ENCODE measurements around the gene FGD3.
"Not testable (repeated sequence)": the region's sequence is repeated elsewhere in the genome, so short reads cannot be mapped to it uniquely, and the experiment has no call there.

Gene FGD3, protein sequence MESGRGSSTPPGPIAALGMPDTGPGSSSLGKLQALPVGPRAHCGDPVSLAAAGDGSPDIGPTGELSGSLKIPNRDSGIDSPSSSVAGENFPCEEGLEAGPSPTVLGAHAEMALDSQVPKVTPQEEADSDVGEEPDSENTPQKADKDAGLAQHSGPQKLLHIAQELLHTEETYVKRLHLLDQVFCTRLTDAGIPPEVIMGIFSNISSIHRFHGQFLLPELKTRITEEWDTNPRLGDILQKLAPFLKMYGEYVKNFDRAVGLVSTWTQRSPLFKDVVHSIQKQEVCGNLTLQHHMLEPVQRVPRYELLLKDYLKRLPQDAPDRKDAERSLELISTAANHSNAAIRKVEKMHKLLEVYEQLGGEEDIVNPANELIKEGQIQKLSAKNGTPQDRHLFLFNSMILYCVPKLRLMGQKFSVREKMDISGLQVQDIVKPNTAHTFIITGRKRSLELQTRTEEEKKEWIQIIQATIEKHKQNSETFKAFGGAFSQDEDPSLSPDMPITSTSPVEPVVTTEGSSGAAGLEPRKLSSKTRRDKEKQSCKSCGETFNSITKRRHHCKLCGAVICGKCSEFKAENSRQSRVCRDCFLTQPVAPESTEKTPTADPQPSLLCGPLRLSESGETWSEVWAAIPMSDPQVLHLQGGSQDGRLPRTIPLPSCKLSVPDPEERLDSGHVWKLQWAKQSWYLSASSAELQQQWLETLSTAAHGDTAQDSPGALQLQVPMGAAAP

DNA sequence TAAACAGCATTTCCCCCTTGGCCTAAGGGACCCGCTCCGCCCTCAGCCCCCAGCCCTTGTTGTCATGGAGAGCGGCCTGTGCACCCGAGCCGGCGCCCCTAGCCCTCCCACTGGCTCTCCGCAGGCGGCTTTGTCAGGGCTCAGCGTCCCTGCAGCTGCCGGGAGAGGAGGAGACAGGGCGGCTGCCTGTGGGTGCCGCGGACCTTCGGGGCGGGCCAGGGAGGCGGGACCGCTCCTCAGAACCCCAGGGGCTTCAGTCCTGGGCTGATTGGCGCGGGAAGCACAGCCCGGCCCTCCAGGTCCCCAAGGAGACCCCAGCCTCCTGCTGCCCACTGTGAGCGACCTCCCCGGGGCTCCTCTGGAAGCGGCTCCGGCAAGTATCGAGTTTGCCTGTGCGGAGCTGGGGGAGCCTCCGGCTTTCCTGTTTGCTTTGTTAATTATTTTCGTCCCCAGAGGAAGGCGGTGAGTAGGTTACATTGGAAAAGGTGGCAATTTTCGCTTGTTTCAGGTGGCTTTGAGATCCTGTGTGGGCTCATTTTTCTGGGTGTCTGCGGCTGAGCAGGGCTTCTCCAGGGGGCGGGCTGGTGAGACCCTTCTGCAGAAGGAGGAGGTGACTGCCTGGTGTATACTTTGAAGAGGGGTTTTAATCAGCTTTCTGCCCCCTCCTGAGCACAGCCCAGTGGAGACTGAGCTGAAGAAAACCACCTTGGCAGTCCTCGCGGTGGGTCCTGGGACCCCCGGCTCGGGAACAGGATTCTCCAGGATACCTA lies at the start of gene FGD3:
Gene FGD3, plus strand, starts transcription at position 256 of the 770 bp plus-strand sequence. CDS start 28,734 bp downstream, outside the sequence.
- DNase-seq = peak; percentile 58

DNA sequence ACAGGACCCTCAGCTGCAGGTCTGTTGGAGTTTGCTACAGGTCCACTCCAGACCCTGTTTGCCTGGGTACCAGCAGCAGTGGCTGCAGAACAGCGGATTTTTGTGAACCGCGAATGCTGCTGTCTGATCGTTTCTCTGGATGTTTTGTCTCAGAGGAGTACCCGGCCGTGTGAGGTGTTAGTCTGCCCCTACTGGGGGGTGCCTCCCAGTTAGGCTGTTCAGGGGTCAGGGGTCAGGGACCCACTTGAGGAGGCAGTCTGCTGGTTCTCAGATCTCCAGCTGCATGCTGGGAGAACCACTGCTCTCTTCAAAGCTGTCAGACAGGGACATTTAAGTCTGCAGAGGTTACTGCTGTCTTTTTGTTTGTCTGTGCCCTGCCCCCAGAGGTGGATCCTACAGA lies 42.2 kb upstream of the FGD3 start:
- DNase-seq = not testable (repeated sequence)

DNA sequence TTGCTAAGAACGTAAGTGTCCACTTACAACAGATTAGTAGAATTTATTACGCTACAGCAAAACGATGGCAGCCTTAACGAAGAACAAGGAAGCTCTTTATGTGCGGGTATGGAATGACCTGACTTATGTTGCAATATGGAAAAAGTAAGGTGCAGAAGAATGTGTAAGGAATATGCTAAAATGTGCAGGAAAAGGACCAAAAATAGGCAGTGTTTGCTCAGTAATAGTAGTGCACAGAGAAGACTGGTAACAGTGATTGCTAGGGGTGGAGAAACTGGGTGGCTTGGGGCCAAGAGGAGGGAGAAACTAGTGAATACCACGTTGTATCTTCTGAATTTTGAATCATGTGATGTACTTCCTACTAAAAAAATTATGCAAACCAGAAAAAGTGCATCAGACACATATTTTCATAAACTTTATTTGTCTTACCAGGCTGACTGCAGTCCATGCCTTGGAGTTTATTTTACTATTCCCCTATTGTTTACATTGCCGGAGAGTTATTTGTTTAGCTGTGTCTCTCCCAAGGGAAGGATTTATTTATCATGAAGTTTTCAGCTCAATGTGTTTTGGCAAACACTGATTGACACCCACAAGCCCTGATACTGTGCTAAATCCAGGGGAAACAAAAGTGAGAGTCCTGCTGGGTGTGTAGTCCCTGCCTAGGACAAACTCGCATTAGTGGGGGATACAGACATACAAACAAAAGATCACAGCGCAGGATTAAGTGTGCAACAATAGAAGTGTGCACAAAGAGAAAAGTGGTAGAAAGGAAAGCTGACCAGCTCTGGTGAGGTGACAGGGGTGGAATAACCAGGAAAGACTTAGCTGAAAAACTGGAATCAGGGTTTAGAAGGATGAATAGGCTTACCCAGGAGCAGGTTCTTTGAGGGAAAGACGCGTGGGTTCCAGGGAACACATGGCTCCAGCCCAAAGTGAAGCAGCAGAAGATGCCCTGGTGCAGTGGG lies 35.5 kb upstream of the FGD3 start:
- DNase-seq = peak; percentile 54

DNA sequence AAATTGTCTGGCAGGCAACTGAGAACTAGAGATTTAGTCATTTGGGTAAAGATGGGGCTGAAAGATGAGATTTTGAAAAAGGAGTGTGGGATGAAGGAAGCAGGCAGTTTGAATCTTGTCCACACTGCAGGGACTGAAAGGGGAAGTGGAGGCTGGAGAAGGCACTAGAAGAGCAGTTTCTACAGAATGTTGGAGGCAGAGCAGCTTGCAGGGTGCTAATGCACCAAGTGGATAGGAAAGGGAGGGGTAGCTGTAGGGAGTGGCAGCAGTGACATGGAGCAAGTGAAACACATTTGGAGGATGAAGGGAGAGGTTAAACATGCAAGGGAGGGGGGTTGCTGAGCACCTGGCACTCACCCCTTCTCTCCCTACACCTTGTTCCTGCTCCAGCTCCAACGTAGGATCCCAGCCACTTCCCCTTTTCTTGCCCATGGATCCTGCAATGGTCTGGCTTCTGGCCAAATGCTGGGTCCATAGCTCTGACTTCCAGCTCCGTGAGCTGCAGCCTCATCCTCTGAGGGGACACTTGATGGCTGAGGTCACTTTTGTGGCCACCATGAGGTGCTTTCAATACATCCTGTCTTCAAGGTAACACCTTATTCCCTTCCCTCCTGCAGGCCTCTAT lies 30.0 kb upstream of the FGD3 start:
- no peak for DNase-seq

DNA sequence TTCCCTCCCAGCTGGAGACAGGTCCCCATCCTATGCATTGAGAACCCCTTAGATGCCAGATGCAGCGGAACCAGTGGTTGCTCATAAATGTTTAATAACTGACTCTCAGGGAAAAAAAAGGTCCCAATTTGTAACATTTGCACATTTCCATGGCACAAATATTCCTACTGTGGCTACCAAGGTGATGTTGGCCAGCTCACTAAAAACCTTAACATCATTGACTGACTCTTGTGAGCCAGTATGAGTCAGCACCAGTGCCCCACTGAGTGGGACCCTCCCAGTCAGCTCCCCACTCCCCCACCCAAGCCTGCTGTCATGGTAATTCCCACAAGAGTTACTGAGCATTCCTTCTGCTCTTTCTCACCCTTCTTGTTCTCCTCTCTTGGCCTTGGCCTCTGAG lies 26.9 kb upstream of the FGD3 start:
- DNase-seq = no peak

DNA sequence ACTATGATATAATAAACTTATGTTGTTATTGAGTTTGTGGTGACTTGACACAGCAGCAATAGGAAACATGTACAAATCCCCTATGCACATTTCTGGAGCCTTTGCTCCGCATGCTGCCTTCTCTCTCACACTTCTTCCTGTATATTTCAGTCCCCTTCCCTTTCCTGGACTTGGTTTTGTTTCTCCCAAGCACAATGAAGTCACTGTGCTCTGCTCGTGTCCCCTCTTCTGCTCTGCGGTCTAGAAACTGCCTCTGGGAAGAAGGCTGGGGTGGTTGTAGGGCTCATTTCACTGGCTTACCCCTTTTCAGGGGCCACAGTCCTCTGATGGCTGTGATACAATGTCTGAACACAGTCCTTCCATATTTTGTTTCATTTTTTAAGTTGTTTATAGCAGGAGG lies 15.7 kb upstream of the FGD3 start:
- no peak for DNase-seq

DNA sequence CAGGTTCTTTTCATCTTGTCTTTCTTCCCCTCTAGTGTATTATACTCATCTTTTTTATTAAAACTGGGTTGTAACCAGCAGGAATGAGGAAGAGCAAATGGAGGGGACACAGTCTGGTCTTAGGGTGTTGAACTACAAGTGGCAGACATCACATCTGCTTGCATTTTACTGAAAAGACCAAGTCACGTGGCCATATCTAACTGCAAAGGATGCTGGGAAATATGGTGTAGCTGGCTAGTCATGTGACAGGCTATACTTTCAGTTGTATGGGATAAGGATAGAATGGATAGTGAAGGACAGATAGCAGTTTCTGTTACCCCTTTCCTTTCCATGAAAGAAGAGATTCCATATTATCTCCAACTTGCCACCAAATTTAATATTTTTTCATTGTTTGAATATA lies 13.0 kb upstream of the FGD3 start:
- DNase-seq = no peak

DNA sequence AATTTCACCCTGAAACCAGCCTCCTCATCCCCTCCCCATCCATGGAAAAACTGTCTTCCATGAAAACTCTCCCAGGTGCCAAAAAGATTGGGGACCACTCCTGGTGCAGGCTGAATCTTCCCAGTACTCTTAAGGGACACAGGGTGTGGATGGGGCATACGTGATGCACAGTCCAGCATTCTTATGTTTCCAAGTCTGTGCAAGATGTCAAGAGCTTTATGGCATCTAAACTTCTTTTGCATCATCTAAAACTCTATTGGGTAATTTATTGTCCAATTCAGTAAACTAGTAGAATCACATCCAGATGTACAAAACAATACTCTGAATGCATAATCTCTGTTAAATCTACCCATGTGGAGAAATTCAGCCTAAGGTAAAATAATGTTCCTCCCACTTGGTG lies 9.3 kb upstream of the FGD3 start:
- no peak for DNase-seq

DNA sequence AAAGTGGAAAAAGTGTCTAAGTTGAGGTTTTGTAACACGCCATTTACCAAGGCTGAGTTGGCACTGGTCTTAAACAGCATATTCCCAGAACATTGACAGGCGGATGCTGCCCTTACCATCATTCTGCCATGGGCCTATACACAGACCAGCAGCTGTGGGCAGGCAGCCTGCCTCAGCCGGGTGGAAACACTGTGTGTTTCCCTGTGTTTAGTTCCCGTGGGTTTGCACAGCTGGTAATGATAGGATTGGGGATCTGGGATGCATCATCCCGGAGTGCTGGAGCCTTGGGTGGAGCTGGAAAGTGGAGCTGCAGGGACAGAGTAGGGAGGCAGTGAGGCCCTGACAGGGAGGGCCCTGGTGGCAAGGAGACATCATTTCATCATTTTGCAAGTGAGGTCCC lies 5.5 kb upstream of the FGD3 start:
- no peak for DNase-seq

DNA sequence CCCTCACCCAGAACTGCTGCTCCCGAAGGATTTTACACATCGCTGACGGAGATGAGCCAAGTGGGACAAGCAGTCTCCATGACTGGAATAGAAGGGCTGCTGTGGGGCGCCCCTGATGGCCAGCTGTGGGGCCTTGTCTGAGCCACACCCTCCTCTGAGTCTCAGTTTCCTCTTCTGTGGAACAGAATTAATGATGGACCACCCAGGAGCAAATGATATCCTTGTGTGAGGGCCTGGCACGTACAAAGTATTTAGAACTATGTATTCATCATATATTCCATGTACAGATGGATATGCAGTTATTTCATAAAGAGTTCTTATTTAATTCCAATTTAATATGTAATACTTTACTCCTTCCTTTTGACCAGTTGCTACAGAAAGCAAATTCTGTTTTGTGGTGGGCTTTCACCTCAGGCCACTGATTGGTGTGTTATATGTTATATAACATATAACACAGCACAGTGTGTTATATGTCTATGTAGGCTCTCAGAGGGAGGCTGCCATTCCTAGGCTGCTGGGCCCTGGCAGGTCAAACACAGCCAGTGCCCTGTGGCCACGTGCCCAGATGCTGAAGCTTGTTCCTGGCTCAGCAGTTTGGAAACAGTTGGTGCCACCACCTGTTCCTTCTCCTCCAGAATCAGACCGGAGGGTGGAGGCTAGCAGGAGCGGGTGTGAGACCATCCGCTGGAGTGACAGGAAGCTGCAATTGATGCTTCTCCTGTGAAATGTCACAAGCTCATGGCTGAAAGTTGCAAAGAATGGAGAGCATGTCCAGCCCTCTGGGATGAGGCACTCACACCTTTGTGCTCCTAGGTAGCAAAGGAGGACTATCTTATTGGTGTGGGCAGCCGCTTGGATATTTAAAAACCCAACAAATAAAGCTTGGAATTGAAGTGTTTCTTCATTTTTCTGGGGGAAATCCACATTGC lies 4.4 kb upstream of the FGD3 start:
- no peak for DNase-seq

DNA sequence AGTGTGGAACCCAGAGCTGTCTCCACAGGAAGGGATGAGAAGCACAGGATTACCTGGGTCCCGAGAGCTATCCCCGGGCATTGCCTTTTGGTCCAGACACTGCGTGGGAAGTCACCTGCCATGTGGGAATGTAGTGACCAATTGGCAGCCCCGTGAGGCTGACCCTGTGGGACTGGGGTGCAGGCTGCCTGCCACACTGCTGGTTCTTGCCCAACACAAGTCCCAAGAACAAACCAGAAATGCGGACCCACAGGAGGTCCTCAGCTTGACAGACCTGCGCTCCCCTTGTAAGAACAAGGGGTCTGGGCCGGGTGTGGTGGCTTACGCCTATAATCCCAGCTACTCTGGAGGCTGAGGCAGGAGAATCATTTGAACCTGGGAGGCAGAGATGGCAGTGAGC lies 2.4 kb upstream of the FGD3 start:
- no peak for DNase-seq

DNA sequence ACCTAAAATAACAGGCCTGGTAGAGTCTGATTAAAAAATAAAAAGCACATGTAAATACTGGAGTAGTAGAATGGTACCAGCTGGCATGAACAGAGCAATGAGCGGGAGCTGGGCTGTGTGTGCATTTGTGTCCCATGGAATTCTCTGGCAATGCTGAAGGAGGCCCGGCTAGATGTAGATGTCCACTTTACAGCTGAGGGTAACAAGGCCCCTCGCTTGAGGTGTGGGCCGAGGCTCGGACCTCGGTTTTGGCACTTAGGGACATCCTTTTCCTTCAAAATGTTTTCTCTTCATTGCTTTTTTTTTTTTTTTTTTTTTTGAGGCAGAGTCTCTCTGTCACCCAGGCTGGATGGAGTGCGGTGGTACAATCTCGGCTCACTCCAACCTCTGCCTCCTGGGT lies 1.5 kb upstream of the FGD3 start:
- DNase-seq = no peak

DNA sequence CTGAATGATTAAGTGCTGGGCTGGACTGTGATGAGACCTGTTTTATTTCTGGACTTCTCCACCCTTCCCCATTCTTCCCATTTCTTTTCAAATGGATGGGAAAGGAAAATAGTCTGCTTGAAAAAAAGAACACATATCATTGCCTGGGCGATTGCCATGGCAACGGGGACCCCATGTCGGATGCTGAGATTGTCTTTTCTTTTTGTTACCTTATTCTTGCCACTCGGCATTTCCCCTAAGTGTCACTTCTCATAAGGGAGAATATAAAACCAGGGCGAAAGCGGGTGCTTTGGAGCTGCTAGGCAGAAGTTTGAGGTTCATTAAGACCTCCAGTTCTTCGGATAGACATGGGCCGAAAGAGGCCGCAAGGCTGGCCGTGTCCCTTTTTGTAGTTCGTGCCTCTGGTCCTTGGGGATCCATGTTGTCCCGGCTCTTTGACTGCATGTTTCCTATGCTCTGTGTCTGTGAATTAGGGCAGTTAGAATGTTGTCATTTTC lies 763 bp downstream of the FGD3 start:
- DNase-seq = no peak

DNA sequence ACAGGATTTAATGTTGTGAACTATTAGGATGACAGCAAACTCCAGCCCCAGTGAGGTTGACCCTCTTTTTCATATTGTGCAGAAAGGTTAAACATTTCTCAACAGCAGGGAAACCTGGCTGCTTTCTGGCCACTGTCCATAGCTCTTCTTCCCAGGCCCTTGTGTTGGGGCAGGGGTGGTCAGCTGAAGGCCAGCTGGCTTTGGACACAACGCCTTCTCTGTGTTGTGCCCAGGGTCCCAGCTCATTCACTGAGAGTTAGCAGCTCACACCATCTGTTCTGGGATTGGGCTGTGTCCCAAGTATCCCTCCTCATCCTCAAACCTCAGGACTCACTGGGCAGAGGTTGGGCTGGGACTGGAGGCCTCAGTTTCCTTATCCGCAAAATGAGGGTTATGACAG lies 1.3 kb downstream of the FGD3 start:
- no peak for DNase-seq

DNA sequence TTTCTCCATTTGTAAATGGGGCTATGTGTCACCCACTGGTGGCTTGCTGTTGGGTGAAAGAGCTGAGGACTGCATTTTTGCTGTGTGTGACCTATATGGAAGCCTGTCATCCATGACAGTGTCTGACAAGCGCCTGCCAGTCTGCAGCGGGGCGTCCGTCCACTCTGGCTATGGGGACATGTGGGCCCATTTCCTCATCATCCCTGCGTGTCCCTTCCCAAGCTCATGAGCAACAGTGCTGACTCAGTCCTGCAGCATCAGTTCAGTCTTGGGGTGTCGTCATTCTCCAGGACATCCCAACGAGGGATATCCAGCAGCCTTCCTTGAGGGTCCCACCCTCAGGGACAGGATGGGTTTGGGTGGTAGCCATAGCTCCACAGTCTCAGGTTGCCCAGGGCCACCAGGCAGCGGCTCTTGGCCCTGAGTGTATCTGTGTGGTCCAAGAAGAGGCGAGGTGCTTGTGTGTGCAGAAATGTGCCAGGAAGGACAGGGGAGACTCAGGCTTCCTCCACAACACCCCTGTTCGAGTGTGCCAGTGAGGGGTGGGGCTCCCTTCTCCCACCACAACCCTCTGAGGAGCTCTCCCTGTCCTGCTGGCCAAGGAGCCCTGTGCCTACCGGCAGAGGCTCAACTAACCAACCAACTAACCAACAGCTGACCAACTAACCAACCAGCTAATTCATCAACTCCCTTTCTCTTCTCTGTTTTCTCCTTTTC lies 2.1 kb downstream of the FGD3 start:
- no peak for DNase-seq

DNA sequence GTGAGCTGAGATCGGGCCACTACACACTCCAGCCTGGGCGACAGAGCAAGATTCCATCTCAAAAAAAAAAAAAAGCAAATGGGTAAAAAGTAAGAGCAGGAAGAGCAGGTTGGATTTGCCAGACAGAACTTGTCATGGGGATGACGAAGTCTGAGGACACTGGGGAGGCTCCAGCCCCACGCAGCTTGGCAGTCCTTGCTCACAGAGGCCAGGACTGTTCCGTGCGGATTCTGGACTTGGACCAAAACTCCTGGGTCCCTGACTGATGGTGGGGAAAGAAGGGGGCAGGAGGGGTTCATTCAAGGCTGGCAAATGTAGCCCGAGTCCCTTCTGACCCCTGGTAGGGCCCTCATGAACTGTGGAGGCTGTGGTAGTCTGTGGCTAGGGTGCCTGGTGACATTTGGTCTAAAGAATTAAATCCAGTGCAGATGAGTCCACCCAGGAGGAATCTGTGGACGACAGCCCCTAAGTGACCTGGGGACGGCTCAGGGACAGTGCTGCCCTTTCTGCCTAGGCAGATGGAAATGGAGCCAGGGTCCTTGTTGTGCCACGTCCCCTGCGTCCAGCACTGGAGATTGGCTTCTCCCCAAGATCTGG lies 3.1 kb downstream of the FGD3 start:
- no peak for DNase-seq

DNA sequence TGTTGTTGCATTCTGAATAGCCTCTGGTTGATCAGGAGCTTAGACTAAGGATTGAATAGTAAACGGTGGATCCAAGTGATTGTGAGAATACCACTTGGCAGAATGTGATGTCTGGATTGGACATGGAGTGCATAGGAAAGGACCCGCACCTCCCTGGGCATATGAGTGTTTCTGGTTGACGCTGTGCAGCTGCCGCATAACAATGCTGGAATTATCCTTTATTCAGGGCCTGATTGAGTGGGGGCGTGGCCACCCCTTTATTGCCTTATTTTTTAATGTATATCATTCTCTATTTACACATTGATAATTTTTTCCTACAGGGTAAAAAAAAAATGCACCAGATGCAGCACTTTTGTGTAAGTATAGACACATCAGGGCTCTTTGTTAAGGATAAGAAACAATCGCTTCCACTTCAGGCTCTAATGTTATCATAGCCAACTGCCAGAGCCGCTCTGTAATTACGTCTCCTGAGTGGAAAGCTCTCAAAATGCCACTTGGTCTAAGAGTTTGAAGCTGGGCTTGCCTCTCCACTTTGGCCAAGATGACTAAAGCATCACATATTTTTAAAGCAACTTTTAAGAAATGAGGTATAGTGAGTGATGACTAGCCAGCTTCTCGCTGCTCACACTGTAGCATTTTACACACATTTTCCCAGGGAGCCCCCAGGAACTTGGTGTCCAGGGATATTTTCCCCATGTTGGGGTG lies 5.7 kb downstream of the FGD3 start:
- peak; percentile 92 for DNase-seq

DNA sequence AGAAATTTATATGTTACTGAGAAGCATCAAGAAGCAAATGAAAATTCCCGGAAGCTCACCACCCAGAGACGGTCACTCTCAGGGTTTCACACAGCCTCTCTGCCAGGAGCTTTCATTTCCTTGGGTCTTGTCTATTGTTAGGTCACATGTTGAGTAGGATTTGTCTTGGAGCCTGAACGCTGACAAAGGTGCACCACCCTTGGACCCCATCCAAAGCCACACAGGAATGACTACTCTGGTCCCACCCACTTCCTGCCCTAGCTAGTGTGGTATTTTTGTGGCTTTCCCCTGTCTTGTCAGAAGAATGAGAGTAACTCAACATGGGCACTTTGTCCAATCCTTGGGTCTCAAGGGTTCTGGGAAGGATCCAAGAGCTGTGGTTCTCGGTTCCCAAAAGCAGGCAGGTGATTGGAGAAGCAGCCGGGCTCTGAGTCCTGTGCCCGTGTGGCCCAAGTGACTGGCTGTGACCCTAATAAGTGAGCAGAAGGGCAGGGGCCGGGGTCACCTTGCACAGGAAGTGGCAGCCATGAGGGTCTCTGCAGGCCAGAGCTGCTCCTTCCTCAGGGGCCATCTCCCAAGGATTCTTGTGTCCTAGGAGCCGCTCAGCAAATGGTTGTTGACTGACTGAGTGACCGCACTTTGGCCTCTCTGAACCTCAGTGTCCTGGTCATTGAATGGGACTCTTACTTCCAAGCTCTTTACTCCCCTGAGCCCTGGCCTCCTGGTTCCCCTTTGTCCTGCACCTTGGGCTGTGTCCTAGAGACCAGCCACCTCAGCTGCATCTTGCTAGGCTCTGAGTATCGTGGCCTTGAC lies 6.9 kb downstream of the FGD3 start:
- peak; percentile 66 for DNase-seq

Measured in DMS153 (cell line).